ENCODE measurements around the gene LRRC2.
"Not testable (repeated sequence)": the region's sequence is repeated elsewhere in the genome, so short reads cannot be mapped to it uniquely, and the experiment has no call there.

LRRC2 gene

GRCh38 chr3:46566040-46566641 is at the start of gene LRRC2:
TSS of gene LRRC2 (minus strand) at chr3:46566302. CDS start at chr3:46551591, 14,711 bp downstream.
- DNase-seq, result peak; percentile 52

GRCh38 chr3:46615050-46615775 is 49.1 kb upstream of the LRRC2 start:
- DNase-seq, result no peak

GRCh38 chr3:46614431-46614830 is 48.3 kb upstream of the LRRC2 start:
- no peak for DNase-seq

GRCh38 chr3:46613313-46614005 is 47.4 kb upstream of the LRRC2 start:
- no peak for DNase-seq

- no peak for DNase-seq
Observed at GRCh38 chr3:46612324-46612723, 46.2 kb upstream of the LRRC2 start, which contains the start of gene FAM240A. TSS of gene FAM240A (plus strand) at chr3:46612525. CDS start at chr3:46612684, 159 bp downstream.

GRCh38 chr3:46609944-46610722 is 44.0 kb upstream of the LRRC2 start:
- no peak for DNase-seq

GRCh38 chr3:46609212-46609721 is 43.2 kb upstream of the LRRC2 start:
- no peak for DNase-seq

GRCh38 chr3:46607603-46608028 is 41.5 kb upstream of the LRRC2 start:
- DNase-seq, result no peak

GRCh38 chr3:46604127-46604526 is 38.0 kb upstream of the LRRC2 start:
- no peak for DNase-seq

GRCh38 chr3:46603446-46604046 is 37.4 kb upstream of the LRRC2 start:
- no peak for DNase-seq

GRCh38 chr3:46599590-46599989 is 33.5 kb upstream of the LRRC2 start:
- no peak for DNase-seq

- no peak for DNase-seq
Observed at GRCh38 chr3:46595819-46596314, 29.8 kb upstream of the LRRC2 start.

GRCh38 chr3:46594723-46595122 is 28.6 kb upstream of the LRRC2 start:
- DNase-seq, result no peak

GRCh38 chr3:46593979-46594378 is 27.9 kb upstream of the LRRC2 start:
- no peak for DNase-seq

- DNase-seq, result no peak
Observed at GRCh38 chr3:46593274-46593862, 27.3 kb upstream of the LRRC2 start.

GRCh38 chr3:46587268-46587667 is 21.2 kb upstream of the LRRC2 start:
- not testable (repeated sequence) for DNase-seq

- DNase-seq, result no peak
Observed at GRCh38 chr3:46586738-46587246, 20.7 kb upstream of the LRRC2 start.

GRCh38 chr3:46585799-46586693 is 19.9 kb upstream of the LRRC2 start:
- DNase-seq, result no peak

GRCh38 chr3:46584598-46585467 is 18.7 kb upstream of the LRRC2 start:
- no peak for DNase-seq

Measured in activated CD4-positive, CD25-positive, alpha-beta regulatory T cell treated with anti-CD3 and anti-CD28 coated beads, Interleukin-2, amount 50 U/mL, for 72 hours (primary cell).